Fibroblast of lung (primary cell): ENCODE data around the gene RANBP3L. TPM values are rescaled to one million over a fixed set of nuclear protein-coding genes. Genes with fewer than 3 reads are reported as not detected.
A peak's percentile ranks its signal among the peaks of the same experiment; 100 is the strongest.
"Not testable (repeated sequence)": the region's sequence is repeated elsewhere in the genome, so short reads cannot be mapped to it uniquely, and the experiment has no call there.

Experiments used
- DNase-seq, 2 donors: peaks; one replicate each; pipeline versions ENCODE4 v3.0.0 to v3.0.0-alpha.2; 2010; ENCODE audit warnings: low read depth in 2 of 2
- H2AFZ ChIP-seq: 2 replicates; pipeline ENCODE4 v1.5.1; 2012; ENCODE audit warnings: low read length, control low read depth, inconsistent platforms
- H3K27ac ChIP-seq: 2 replicates; pipeline ENCODE4 v1.5.1; 2011; ENCODE audit warnings: low read length, control low read depth; ENCODE audit not compliant: insufficient read depth
- H3K27me3 ChIP-seq: 2 replicates; pipeline ENCODE4 v1.5.1; 2011; ENCODE audit warnings: mild to moderate bottlenecking, low read length; ENCODE audit not compliant: control insufficient read depth, insufficient read depth
- H3K36me3 ChIP-seq: 2 replicates; pipeline ENCODE4 v1.5.1; 2011; ENCODE audit warnings: low read length; ENCODE audit not compliant: control insufficient read depth, insufficient read depth
- H3K4me1 ChIP-seq: 2 replicates; pipeline ENCODE4 v1.5.1; 2011; ENCODE audit warnings: low read length; ENCODE audit not compliant: control insufficient read depth, insufficient read depth; ENCODE audit errors: extremely low read depth
- H3K4me2 ChIP-seq: 2 replicates; pipeline ENCODE4 v1.5.1; 2011; ENCODE audit warnings: low read length, control low read depth; ENCODE audit not compliant: insufficient read depth; ENCODE audit errors: extremely low read depth
- H3K4me3 ChIP-seq, 4 experiments: fragments of 200-600 bp in 1 of 4; sonication (generic) in 1 of 4; replicated peaks in 1 of 4; 2 replicates each; pipeline ENCODE4 v1.5.1; 2011 to 2016; ENCODE audit warnings: low read length in 4 of 4, low read depth in 3 of 4, mild to moderate bottlenecking in 3 of 4, control low read depth in 2 of 4, inconsistent platforms in 1 of 4, mixed read lengths in 1 of 4; ENCODE audit not compliant: insufficient read depth in 1 of 4; ENCODE audit errors: control extremely low read depth in 1 of 4
- H3K79me2 ChIP-seq: 2 replicates; pipeline ENCODE4 v1.5.1; 2012; ENCODE audit warnings: mild to moderate bottlenecking, low read length, inconsistent platforms; ENCODE audit not compliant: control insufficient read depth, insufficient read depth
- H3K9ac ChIP-seq: 2 replicates; pipeline ENCODE4 v1.5.1; 2011; ENCODE audit warnings: mild to moderate bottlenecking, low read length, control low read depth; ENCODE audit not compliant: insufficient read depth
- H3K9me3 ChIP-seq: 2 replicates; pipeline ENCODE4 v1.5.1; 2012; ENCODE audit warnings: low read depth, low read length; ENCODE audit not compliant: control insufficient read depth, insufficient read depth
- H4K20me1 ChIP-seq: 2 replicates; pipeline ENCODE4 v1.5.1; 2011; ENCODE audit warnings: low read length; ENCODE audit not compliant: control insufficient read depth, insufficient read depth; ENCODE audit errors: extremely low read depth
- EZH2 ChIP-seq: IDR thresholded peaks from 2 replicates; pipeline ENCODE4 v1.5.1; 2012; ENCODE audit warnings: low read length, control low read depth, mild to moderate bottlenecking; ENCODE audit errors: missing control alignments
- polyA minus RNA-seq: library from RNA; depleted of rRNA, polyadenylated mRNA; stranded (reverse); fragments of >200 nt; gene quantifications from 2 replicates; pipeline ENCODE4 v1.2.3, GENCODE V29; 2011; ENCODE audit warnings: low replicate concordance
- polyA plus RNA-seq, 2 donors: library from polyadenylated mRNA; depleted of rRNA in 1 of 2; stranded (reverse) in 1 of 2; unstranded in 1 of 2; fragments of >200 nt; gene quantifications; 2 replicates each; pipeline ENCODE4 v1.2.1, GENCODE V29; 2011 to 2012; ENCODE audit warnings: missing spikeins in 1 of 2
- total RNA-seq: library from RNA; depleted of rRNA; stranded (reverse); fragments of >200 nt; gene quantifications from 2 replicates; pipeline ENCODE4 v1.2.1, GENCODE V29; 2014
- TF ChIP-seq, protein P1 (sequence below), 2 donors: IDR thresholded peaks in 1 of 2; conservative IDR thresholded peaks in 1 of 2; 1 replicate in 1 of 2; 2 replicates in 1 of 2; pipeline ENCODE4 v1.5.1; 2011 to 2012; ENCODE audit warnings: low read length in 2 of 2, control low read depth in 1 of 2, inconsistent platforms in 1 of 2, low read depth in 1 of 2, mild to moderate bottlenecking in 1 of 2

Gene RANBP3L
- total RNA-seq (under 0.01 TPM in 1 of 2 replicates, not detected in the other), polyA plus RNA-seq (0.03 and 0.09 TPM in 2 replicates), polyA minus RNA-seq (not detected in 2 replicates)
- not detected in 2 replicates for polyA plus RNA-seq (2012)

DNA sequence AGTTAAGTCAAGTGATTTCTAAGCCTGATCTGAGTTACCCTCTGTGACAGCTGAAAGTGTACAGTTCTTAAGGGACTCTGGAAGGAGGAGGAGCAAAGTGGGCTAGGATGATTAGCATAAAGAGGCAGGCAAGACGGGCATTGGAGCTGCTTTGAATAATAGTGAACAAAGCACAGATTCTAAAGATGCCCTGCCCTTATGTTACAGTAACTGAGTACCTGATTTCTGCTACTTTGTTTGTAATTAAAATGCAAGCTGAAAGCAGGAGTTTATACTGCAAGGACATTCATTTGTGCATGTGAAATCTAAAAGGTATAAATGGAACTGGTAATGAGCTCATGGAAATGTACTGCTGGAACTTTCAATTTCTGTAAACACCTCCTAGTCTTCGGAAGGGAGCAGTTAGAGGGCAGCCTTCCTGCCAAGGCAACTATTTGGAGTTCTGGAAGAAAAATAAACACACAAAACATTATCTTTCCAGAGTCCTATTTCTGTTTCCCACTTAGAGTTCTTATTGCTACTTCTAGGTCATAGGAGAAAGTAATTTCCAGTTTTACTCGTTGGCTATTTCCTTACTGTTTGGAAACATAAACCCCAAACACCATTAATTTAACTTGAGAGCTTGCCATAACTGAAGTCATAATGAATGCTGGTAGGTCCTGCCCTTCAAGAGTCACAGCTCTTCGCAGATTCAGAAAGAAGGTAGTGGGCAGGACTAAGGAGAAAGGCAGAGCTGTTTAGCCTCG, at the start of gene RANBP3L:
Gene RANBP3L (minus strand): TSS at position 45 of the 746 bp plus-strand sequence. CDS start 486 bp downstream, outside the sequence.
- H3K27me3 ChIP-seq, result no peaks in the 10 kb centered on the region
- peak; percentile 57 to 86 for DNase-seq
- no peaks in the 10 kb centered on the region for H3K36me3 ChIP-seq
- peak within 1 kb of the TSS in 2 of 4 experiments; percentile 9 to 49 for H3K4me3 ChIP-seq
- H2AFZ ChIP-seq, result peak within 1 kb of the TSS; percentile 17
- no peaks in the 10 kb centered on the region for H3K79me2 ChIP-seq
- no peaks in the 10 kb centered on the region for H3K9me3 ChIP-seq
- H3K4me1 ChIP-seq, result peaks cover 9% of the 10 kb centered on the region
- H3K9ac ChIP-seq, result no peak within 1 kb of the TSS
- H3K4me2 ChIP-seq, result peak within 1 kb of the TSS; percentile 49
- no peak within 1 kb of the TSS for H3K27ac ChIP-seq
- no peak for TF ChIP-seq EZH2
- TF ChIP-seq, protein P1, sequence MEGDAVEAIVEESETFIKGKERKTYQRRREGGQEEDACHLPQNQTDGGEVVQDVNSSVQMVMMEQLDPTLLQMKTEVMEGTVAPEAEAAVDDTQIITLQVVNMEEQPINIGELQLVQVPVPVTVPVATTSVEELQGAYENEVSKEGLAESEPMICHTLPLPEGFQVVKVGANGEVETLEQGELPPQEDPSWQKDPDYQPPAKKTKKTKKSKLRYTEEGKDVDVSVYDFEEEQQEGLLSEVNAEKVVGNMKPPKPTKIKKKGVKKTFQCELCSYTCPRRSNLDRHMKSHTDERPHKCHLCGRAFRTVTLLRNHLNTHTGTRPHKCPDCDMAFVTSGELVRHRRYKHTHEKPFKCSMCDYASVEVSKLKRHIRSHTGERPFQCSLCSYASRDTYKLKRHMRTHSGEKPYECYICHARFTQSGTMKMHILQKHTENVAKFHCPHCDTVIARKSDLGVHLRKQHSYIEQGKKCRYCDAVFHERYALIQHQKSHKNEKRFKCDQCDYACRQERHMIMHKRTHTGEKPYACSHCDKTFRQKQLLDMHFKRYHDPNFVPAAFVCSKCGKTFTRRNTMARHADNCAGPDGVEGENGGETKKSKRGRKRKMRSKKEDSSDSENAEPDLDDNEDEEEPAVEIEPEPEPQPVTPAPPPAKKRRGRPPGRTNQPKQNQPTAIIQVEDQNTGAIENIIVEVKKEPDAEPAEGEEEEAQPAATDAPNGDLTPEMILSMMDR (conservative IDR thresholded peaks at IDR 0.05 in 1 of 2, IDR thresholded peaks at IDR 0.05 in 1 of 2; ENCODE audit: low read depth in 1 of 2, low read length in 2 of 2), result no peak
- H4K20me1 ChIP-seq, result no peaks in the 10 kb centered on the region

DNA sequence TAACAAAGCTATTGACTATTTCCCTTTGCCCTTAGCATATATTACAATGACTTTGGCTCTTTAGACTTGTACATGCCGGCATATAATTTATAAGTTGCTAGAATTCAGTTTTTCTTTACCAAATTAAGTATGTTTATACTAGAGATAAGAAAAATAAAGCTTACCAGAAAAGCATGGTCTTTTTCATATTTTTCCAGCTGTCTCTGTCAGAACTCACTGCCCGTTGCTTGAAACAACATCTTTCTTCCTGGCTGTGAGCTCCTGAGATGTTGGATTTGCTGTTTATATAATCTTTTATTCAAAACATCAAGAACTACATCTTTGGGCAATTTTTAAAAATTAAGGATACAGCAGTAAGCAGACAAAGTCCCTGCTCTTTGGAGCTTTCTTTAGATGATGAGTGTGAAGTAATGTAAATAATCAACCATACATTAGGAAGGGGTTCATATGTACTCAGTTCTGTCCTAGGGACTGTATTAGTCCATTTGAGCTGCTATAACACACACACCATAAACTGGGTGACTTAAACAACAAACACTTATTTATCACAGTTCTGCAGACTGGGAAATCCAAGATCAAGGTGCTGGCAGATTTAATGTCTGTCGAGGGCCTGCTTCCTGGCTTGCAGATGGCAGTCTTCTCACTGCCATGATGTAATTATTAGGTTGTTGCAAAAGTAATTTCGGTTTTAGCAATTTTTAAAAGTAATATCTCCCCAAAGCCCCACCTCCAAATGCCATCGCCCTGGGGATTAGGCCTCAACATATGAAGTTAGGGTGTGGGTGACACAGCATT, 45.4 kb upstream of the RANBP3L start:
- TF ChIP-seq, protein P1 (conservative IDR thresholded peaks at IDR 0.05 in 1 of 2, IDR thresholded peaks at IDR 0.05 in 1 of 2; ENCODE audit: low read depth in 1 of 2, low read length in 2 of 2), result no peak
- no peak for TF ChIP-seq EZH2
- H3K4me1 ChIP-seq, result no peaks in the 10 kb centered on the region
- no peak overlapping the region for H2AFZ ChIP-seq
- no peak overlapping the region for H3K4me3 ChIP-seq
- DNase-seq, result peak in 1 of 2 donors; percentile 28
- H3K9me3 ChIP-seq, result no peaks in the 10 kb centered on the region
- H3K27ac ChIP-seq, result no peak overlapping the region
- no peak overlapping the region for H3K4me2 ChIP-seq
- no peaks in the 10 kb centered on the region for H3K27me3 ChIP-seq
- H3K9ac ChIP-seq, result no peak overlapping the region
- no peaks in the 10 kb centered on the region for H3K79me2 ChIP-seq
- no peaks in the 10 kb centered on the region for H4K20me1 ChIP-seq
- no peaks in the 10 kb centered on the region for H3K36me3 ChIP-seq

DNA sequence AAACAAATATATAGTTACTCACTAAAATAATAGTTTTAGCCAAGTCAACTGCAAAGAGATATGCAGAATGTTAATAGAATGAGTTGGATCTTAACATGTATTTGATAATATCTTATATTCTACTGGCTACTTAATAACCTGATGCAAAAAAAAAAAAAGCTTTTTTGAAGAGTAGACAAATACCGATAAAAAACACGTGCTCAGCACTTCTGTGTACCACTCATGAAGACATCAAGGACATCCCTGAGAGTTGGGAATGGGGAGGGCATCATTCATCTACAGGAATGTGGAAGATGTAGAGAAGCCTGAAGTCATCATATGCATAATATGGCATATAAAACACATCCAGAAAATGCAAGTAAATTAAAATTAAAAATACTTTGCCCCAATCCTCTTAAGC, 43.2 kb upstream of the RANBP3L start:
- Histone ChIP-seq H3K4me3 (no peak overlapping the region), H3K4me1 (no peaks in the 10 kb centered on the region), H3K9ac (no peak overlapping the region), H4K20me1 (no peaks in the 10 kb centered on the region), H3K27ac (no peak overlapping the region), H3K27me3 (no peaks in the 10 kb centered on the region), H2AFZ (no peak overlapping the region), H3K9me3 (no peaks in the 10 kb centered on the region), H3K79me2 (no peaks in the 10 kb centered on the region), H3K36me3 (no peaks in the 10 kb centered on the region), H3K4me2 (no peak overlapping the region)
- DNase-seq, result no peak
- TF ChIP-seq, protein P1 (conservative IDR thresholded peaks at IDR 0.05 in 1 of 2, IDR thresholded peaks at IDR 0.05 in 1 of 2; ENCODE audit: low read depth in 1 of 2, low read length in 2 of 2), result no peak
- TF ChIP-seq EZH2, result no peak

DNA sequence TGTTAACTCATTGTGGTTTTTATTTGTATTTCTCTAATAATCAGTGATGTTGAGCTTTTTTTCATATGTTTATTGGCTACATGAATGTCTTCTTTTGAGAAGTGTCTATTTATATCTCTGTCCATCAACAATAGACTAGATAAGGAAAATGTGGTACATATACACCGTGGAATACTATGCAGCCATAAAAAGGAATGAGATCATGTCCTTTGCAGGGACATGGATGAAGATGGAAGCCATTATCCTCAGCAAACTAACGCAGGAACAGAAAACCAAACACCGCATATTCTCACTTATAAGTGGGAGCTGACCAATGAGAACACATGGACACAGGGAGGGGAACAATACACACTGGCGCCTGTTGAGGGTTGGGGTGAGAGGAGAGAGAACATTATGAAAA, 40.0 kb upstream of the RANBP3L start:
- H3K79me2 ChIP-seq, DNase-seq, H3K36me3 ChIP-seq: not testable (repeated sequence)

More for the DNA sequence above, 40.0 kb upstream of the RANBP3L start:
- not testable (repeated sequence) for H4K20me1 ChIP-seq, H3K27ac ChIP-seq, H3K4me3 ChIP-seq, H3K4me2 ChIP-seq, H2AFZ ChIP-seq, H3K4me1 ChIP-seq, H3K9ac ChIP-seq, H3K27me3 ChIP-seq, H3K9me3 ChIP-seq
